ENCODE data around the gene CDK17.

DNA sequence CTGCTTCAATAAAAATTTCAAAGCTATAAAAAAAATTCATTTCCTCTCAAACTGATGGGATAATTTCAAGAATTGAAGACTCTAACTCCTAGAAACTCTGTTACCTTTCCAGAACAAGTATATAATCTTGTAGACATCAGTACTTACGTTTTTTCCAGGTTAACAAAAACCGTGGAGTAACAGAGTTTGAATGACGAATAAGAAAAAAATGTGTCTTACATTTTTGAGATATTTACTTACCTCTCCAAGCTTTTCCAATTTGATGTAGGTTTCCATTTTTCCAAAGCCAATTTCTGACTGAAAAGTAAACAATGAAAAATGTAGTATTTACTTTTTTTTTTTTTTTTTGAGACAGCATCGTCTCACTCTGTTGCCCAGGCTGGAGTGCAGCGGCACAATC, 100.2 kb downstream of the CDK17 start:
- TF ChIP-seq POLR2A (IDR thresholded peaks at IDR 0.05; ENCODE audit: low read depth, low read length) = no peak
- TF ChIP-seq POLR2AphosphoS5 (IDR thresholded peaks at IDR 0.05; ENCODE audit: low read depth, low read length) = no peak
- no peak for TF ChIP-seq TAF1 (IDR thresholded peaks at IDR 0.05; ENCODE audit: borderline replicate concordance, low read depth, low read length)

All from GM12892 (cell line).